HL-60 (cell line): ENCODE results near the gene NRL.
A peak's percentile ranks its signal among the peaks of the same experiment; 100 is the strongest.

ENCODE experiments used
- GABPA ChIP-seq: IDR thresholded peaks from 2 replicates; pipeline ENCODE4 v1.6.1; 2012; ENCODE audit warnings: low read depth
- POLR2AphosphoS5 ChIP-seq: IDR thresholded peaks from 2 replicates; pipeline ENCODE4 v1.6.1; 2012; ENCODE audit warnings: low read depth
- REST ChIP-seq: IDR thresholded peaks from 2 replicates; pipeline ENCODE4 v1.6.1; 2012; ENCODE audit warnings: low read depth; ENCODE audit not compliant: insufficient replicate concordance
- SPI1 ChIP-seq: IDR thresholded peaks from 2 replicates; pipeline ENCODE4 v1.6.1; 2012; ENCODE audit warnings: low read depth, mild to moderate bottlenecking, borderline replicate concordance
- TF ChIP-seq, protein P1 (sequence below): IDR thresholded peaks from one replicate; pipeline ENCODE4 v1.5.1; 2011; ENCODE audit warnings: low read length, control low read depth, inconsistent platforms; ENCODE audit not compliant: insufficient read depth

DNA sequence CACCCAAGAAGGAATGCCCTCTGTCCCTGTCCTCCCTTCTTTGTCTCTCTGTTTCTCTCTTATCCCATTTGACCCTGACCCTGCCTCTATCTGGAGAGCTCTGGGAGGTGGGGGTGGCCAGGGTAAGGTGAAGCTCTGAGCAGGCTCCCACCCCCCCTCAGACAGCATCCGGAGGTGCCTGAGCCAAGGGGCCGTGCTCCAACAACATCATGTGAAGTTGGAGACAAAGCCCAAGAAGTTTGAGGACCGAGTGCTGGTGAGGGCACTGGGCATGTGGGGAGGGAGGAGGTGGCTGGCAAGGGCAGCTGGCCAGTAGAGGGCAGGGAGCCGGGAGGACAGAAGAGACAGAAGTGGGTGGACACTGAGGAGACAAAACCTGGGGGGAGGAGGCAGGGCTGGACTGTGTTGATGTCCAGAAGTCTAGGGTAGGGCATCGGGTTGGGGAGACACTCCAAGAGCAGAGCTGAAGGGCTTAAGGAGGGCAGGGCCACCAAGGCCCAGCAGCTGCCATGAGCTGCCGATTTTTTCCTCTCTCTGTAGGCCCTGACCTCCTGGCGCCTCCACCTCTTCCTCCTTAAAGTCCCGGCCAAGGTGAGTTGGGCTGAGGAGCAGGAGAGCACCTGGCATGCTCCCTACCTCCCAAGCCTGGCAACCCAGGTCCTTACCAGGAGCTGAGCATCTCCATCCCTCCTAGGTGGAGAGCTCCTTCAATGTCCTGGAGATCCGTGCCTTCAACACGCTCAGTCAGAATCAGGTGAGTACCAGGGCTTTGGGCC, 61.0 kb downstream of the NRL start:
- TF ChIP-seq, protein P1, sequence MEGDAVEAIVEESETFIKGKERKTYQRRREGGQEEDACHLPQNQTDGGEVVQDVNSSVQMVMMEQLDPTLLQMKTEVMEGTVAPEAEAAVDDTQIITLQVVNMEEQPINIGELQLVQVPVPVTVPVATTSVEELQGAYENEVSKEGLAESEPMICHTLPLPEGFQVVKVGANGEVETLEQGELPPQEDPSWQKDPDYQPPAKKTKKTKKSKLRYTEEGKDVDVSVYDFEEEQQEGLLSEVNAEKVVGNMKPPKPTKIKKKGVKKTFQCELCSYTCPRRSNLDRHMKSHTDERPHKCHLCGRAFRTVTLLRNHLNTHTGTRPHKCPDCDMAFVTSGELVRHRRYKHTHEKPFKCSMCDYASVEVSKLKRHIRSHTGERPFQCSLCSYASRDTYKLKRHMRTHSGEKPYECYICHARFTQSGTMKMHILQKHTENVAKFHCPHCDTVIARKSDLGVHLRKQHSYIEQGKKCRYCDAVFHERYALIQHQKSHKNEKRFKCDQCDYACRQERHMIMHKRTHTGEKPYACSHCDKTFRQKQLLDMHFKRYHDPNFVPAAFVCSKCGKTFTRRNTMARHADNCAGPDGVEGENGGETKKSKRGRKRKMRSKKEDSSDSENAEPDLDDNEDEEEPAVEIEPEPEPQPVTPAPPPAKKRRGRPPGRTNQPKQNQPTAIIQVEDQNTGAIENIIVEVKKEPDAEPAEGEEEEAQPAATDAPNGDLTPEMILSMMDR: no peak
- TF ChIP-seq GABPA (no peak), POLR2AphosphoS5 (no peak), REST (peak; percentile 4), SPI1 (no peak)
